ENCODE data around the gene PSMB3.

PSMB3 gene

DNA sequence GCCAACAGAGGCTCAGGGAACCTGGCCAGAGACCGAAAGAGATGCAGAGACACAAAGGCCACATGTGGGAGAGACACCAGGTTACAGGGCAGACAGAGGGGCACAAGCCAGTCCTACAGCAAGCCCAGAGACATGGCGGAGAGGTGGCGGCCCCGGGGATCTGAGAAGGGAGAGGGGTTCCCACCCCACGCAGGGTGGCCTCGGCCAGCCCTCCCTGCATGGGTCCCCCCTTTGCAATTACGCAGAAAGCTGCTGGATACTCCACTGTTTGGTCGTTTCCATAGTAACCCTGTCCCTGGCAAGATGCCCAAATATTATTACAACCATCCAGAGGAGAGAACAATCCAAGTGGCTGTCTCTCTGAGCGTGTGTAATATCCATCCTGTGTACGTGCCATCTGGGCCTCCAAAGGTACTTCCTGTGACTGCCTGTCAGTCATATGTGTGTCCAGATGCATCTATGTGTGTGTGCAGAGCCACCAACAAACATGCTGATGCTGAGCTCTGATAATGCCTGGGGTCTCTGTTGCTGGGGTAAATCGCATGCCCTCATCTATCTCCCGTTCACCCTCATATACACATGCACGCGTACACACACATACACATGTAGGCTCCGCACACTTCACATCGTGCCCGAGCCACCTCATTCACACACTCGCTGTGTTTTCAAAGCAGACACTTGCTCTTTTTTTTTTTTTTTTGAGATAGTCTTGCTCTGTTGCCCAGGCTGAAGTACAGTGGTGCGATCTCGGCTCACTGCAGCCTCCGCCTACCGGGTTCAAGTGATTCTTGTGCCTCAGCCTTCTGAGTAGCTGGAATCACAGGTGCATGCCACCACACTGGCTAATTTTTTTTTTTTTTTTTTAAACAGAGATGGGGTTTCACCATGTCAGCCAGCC is 9.9 kb upstream of the PSMB3 start:
- no peak for TF ChIP-seq CTCF (IDR thresholded peaks at IDR 0.05; ENCODE audit: borderline replicate concordance, insufficient read depth, low read depth, low read length)
- H3K4me3 ChIP-seq (ENCODE audit: low read depth, low read length): no peak overlapping the region

DNA sequence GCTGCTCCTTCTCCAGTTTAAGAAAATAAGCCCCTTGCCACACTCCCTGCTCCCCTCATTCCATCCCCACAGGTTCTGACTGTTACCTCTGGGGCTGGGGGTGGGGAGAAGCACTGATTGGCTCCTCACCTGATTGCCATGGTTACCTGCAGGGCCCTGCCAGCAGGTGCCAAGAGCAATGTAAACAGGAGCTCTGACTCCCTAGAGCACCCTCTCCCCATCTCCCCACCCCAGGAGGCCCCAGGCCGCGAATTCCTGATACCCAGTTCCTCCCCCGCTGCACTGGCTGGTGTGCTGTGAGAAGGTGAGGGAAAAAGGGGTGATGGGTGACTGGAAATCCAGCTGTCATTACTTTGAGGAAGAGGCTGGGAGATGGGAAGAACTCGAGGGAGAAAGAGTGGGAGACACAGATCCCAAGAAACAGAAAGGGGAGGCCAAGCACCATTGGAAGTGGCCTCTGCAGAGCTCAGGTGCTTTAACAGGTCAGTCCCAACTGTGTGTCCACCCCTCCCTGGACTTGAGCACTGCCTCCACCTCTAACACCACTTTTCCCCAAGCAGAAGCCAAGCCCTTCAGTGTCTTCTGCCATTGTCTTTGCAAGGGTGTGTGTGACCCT is 8.9 kb upstream of the PSMB3 start:
- no peak overlapping the region for H3K4me3 ChIP-seq (ENCODE audit: low read depth, low read length)
- TF ChIP-seq CTCF (IDR thresholded peaks at IDR 0.05; ENCODE audit: borderline replicate concordance, insufficient read depth, low read depth, low read length): no peak

DNA sequence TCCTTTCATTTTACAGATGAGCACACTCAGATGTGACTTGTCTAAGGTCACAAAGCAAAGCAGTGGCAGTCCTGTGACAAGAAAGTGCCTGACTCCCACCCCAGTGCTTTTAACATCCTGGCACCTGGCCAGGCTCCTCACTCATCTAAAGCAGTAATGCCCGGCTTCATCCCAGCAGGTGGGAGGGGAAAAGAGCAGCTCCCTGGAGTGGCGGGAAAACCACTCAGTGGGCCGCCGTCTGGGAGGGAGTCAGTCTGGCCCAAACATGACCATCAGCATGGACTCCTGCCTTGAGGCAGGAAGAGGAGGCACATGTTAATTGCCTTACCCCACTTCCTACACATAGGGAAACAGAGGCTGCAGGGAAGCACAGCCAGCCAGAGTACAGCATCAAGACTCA is 7.0 kb upstream of the PSMB3 start:
- TF ChIP-seq CTCF (IDR thresholded peaks at IDR 0.05; ENCODE audit: borderline replicate concordance, insufficient read depth, low read depth, low read length): no peak
- no peak overlapping the region for H3K4me3 ChIP-seq (ENCODE audit: low read depth, low read length)

- no peak for TF ChIP-seq CTCF (IDR thresholded peaks at IDR 0.05; ENCODE audit: borderline replicate concordance, insufficient read depth, low read depth, low read length)
- H3K4me3 ChIP-seq (ENCODE audit: low read depth, low read length): no peak overlapping the region
These were observed 6.3 kb upstream of the PSMB3 start for GRCh38 chr17:38746004-38746848.

DNA sequence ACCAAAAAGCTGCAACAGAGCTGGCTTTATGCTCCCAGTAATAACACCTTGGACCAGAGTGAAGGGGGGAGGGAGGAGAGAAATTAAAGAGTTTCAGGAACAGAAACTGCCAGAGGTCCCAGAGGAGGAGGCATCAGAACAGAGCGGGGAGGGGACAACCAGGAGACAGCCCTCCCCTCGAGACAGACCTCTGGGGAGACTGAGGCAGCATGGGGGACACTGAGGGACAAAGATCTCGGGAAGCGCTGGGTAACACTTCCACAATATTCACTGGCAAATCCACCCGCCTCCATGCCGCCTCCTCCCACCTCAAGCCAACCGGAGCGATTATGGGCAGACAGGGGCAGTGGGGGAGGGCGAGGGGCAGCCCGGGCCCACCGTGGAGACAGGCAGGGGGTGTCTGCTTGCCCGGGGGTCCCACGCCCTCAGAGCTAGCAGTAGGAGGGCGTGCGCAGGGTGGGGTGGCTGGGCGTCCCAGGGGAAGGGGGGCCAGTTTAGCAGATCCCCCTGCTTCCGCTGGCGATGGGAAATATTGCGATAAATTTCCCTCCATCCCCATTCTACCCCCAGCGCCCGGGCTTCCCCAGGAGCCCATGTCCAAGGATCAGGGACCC is 5.6 kb upstream of the PSMB3 start:
- TF ChIP-seq CTCF (IDR thresholded peaks at IDR 0.05; ENCODE audit: borderline replicate concordance, insufficient read depth, low read depth, low read length): no peak
- H3K4me3 ChIP-seq (ENCODE audit: low read depth, low read length): peak overlapping the region; percentile 61

GRCh38 chr17:38747463-38748148 is 4.9 kb upstream of the PSMB3 start:
- H3K4me3 ChIP-seq (ENCODE audit: low read depth, low read length): peak overlapping the region; percentile 61
- peak; percentile 30; the same call in 1 of the 2 replicates for TF ChIP-seq CTCF (IDR thresholded peaks at IDR 0.05; ENCODE audit: borderline replicate concordance, insufficient read depth, low read depth, low read length)

Measured in GM12875 (cell line).